Type B pancreatic cell (in vitro differentiated cells): ENCODE data around the gene COPS3. TPM values are rescaled to one million over a fixed set of nuclear protein-coding genes. Genes with fewer than 3 reads are reported as not detected.
"Not testable (repeated sequence)": the region's sequence is repeated elsewhere in the genome, so short reads cannot be mapped to it uniquely, and the experiment has no call there.

Experiments used
- DNase-seq: peaks from one replicate; pipeline ENCODE4 v3.0.0; 2021; ENCODE audit warnings: mixed read lengths; ENCODE audit not compliant: unreplicated experiment; ENCODE audit errors: extremely low spot score
- H3K27ac Mint-ChIP-seq: 2 replicates; pipeline ENCODE4 v1.8.0; 2021; ENCODE audit warnings: mild to moderate bottlenecking, mixed read lengths
- H3K27me3 Mint-ChIP-seq: 2 replicates; pipeline ENCODE4 v1.8.0; 2021; ENCODE audit warnings: mixed read lengths
- H3K36me3 Mint-ChIP-seq: 2 replicates; pipeline ENCODE4 v1.8.0; 2021; ENCODE audit warnings: mixed read lengths
- H3K4me1 Mint-ChIP-seq: one replicate; pipeline ENCODE4 v1.8.0; 2021; ENCODE audit warnings: mixed read lengths; ENCODE audit not compliant: unreplicated experiment
- H3K4me3 Mint-ChIP-seq: 2 replicates; pipeline ENCODE4 v1.8.0; 2021; ENCODE audit warnings: mild to moderate bottlenecking, mixed read lengths
- H3K9me3 Mint-ChIP-seq: 2 replicates; pipeline ENCODE4 v1.8.0; 2021; ENCODE audit warnings: mixed read lengths
- CTCF ChIP-seq: fragments of 200-600 bp; sonication (generic); conservative IDR thresholded peaks from 2 replicates; pipeline ENCODE4 v1.5.0; 2021; ENCODE audit warnings: antibody characterized with exemption, mild to moderate bottlenecking
- total RNA-seq: library from RNA; stranded (reverse); gene quantifications from 2 replicates; pipeline ENCODE4 v1.2.1, GENCODE V29; 2021; ENCODE audit warnings: low replicate concordance

Gene COPS3
- total RNA-seq, 1 donor from 2014 or later: 63.1 TPM

GRCh38 chr17:17279316-17279715, 1.7 kb downstream of the COPS3 start:
- no peak for DNase-seq
- H3K4me1 Mint-ChIP-seq: peaks cover 27% of the 10 kb centered on the region
- peak overlapping the region; percentile 51 for H3K27ac Mint-ChIP-seq
- peaks cover 8% of the 10 kb centered on the region for H3K36me3 Mint-ChIP-seq
- no peak for TF ChIP-seq CTCF
- H3K4me3 Mint-ChIP-seq: peak overlapping the region; percentile 92
- peaks cover 3% of the 10 kb centered on the region for H3K27me3 Mint-ChIP-seq
- H3K9me3 Mint-ChIP-seq: no peaks in the 10 kb centered on the region

GRCh38 chr17:17277431-17277830, 3.6 kb downstream of the COPS3 start:
- H3K27ac Mint-ChIP-seq, H3K4me3 Mint-ChIP-seq, H3K9me3 Mint-ChIP-seq, H3K27me3 Mint-ChIP-seq, DNase-seq: not testable (repeated sequence)
- peaks cover 26% of the 10 kb centered on the region for H3K4me1 Mint-ChIP-seq
- H3K36me3 Mint-ChIP-seq: peaks cover 12% of the 10 kb centered on the region

- H3K9me3 Mint-ChIP-seq: no peaks in the 10 kb centered on the region
- no peaks in the 10 kb centered on the region for H3K27me3 Mint-ChIP-seq
- no peak overlapping the region for H3K27ac Mint-ChIP-seq
- DNase-seq: no peak
- H3K4me1 Mint-ChIP-seq: peaks cover 13% of the 10 kb centered on the region
- no peak overlapping the region for H3K4me3 Mint-ChIP-seq
- H3K36me3 Mint-ChIP-seq: peaks cover 12% of the 10 kb centered on the region
- TF ChIP-seq CTCF: no peak
These were observed 5.1 kb downstream of the COPS3 start for GRCh38 chr17:17275971-17276370.

- DNase-seq: no peak
- H3K4me3 Mint-ChIP-seq: no peak overlapping the region
- H3K27ac Mint-ChIP-seq: no peak overlapping the region
- no peaks in the 10 kb centered on the region for H3K27me3 Mint-ChIP-seq
- TF ChIP-seq CTCF: peak; percentile 62
- peaks cover 20% of the 10 kb centered on the region for H3K36me3 Mint-ChIP-seq
- H3K9me3 Mint-ChIP-seq: no peaks in the 10 kb centered on the region
- H3K4me1 Mint-ChIP-seq: no peaks in the 10 kb centered on the region
These were observed 10.9 kb downstream of the COPS3 start for GRCh38 chr17:17269926-17270773.

- Mint-ChIP-seq H3K27ac (no peak overlapping the region), H3K27me3 (no peaks in the 10 kb centered on the region), H3K4me1 (no peaks in the 10 kb centered on the region), H3K9me3 (no peaks in the 10 kb centered on the region), H3K4me3 (no peak overlapping the region), H3K36me3 (peaks cover 40% of the 10 kb centered on the region)
- no peak for TF ChIP-seq CTCF
- DNase-seq: no peak
These were observed 16.6 kb downstream of the COPS3 start for GRCh38 chr17:17264430-17264829.

GRCh38 chr17:17258998-17259397, 22.0 kb downstream of the COPS3 start:
- TF ChIP-seq CTCF: no peak
- H3K4me1 Mint-ChIP-seq: no peaks in the 10 kb centered on the region
- H3K27me3 Mint-ChIP-seq: no peaks in the 10 kb centered on the region
- no peak overlapping the region for H3K27ac Mint-ChIP-seq
- H3K9me3 Mint-ChIP-seq: no peaks in the 10 kb centered on the region
- DNase-seq: no peak
- H3K4me3 Mint-ChIP-seq: no peak overlapping the region
- H3K36me3 Mint-ChIP-seq: peaks cover 40% of the 10 kb centered on the region
